Frontal cortex (tissue), 4 donors: Measurements from ENCODE around the gene RPL22. TPM values are rescaled to one million over a fixed set of nuclear protein-coding genes. Genes with fewer than 3 reads are reported as not detected.
A peak's percentile ranks its signal among the peaks of the same experiment; 100 is the strongest.

Source experiments
- DNase-seq, 2 donors: peaks; one replicate each; pipeline ENCODE4 v3.0.0; 2012; ENCODE audit warnings: low spot score in 2 of 2
- FAIRE-seq: peaks from 2 replicates; lab custom pipeline; 2012; peaks lifted over from hg19 to GRCh38; lab: Jason Lieb, UNC
- total RNA-seq: library from RNA; depleted of rRNA; stranded (reverse); fragments of >200 nt; gene quantifications from one replicate; pipeline ENCODE4 v1.2.3, GENCODE V29; 2014
- donor health status: control.
- donor health status: control.
- donor health status: control.

RPL22 gene
- total RNA-seq, 1 donor from 2014 or later, result 393 TPM

DNA sequence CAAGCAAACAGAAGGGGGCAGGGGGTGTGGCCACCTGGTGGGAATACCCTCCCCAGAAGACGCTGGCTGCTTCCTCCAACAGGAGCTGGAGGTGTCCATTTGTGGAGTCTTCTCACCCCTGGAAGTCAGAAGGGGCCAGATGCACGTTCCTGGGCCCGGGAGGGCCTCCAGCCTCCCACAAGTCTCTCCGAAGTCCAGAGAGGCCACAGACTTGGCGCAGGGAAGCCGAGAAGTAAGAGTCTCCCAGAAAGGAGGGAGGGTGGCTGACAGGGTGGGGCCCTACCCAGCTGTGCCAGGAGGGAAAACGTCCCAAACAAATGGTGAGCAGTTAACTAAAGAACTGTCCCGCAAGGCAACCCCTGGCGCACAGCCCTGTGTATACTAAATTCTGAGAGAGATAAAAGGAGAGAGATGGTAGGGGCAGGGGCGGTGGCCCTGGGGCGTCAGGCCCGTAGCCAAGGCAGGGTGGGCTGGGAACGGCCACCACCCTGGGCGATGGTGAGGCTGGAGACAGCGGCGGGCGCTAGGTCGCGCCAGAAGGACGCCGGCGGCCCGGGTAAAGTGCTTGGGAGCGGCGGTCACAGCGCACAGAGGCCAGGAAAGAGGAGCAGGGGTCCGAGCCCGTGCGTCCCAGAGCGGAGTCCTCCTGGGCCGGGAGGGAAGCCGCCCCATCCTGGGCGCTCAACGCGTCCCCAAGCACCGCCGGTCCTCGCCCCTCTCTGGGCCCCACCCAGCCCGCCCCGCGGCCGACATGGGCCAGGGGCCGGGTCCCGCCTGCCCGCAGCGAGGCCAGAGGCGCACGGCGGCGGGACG is 20.4 kb downstream of the RPL22 start:
- FAIRE-seq, result no peak
- DNase-seq, result peak; percentile 9 to 19

DNA sequence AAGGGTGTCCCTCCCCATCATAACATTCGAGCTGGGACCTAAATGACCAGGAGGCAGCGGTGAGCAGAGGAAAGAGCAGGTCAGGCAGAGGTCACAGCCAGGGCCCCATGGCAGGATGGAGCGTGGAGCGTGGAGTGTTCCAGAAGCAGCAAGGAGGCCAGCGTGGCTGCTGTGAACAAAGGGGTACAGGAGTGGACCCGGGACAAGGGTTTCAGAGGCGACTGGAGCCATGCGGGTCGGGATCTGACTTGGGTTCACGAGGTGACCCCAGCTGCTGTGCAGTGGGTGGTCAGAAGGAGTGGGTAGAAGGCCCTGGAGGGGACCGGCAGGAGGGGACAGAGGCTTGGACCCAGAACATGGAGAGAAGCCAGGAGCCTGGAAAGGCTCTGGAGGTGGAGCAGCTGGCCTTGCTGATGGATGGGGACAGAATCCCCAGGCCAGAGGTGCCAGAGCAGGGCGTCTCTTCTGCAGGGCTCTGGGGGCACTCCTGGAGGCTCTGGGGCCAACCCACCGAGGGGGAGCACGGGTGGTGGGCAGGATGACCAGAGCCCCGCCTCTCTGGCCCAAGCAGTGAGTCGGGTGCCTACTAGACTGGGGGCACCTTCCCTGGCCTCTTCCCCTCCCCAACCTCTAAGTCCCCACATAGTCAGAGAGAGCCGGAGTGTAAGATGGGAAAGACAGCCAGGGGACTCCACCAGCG is 21.6 kb downstream of the RPL22 start:
- FAIRE-seq (no peak), DNase-seq (peak; percentile 12 to 17)

DNA sequence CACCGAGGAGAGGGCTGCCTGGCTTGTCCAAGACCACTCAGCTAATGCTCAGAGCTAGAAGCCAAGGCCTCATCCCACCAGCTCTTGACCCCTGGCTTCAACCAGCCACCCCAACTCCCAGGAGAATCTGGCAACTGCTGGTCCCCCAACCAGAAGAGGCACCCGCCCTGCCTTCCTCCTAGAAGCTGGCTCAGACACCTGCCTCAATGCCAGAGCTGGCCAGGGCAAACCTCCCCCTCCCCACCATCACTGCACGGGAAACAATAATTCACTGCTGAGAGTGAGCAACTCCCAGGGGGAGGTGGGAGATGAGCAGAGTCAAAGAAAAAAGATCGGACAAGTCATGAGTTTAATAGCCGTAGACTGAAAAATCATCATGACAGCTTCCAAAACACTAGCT is 22.6 kb downstream of the RPL22 start:
- DNase-seq, result no peak
- FAIRE-seq, result no peak

DNA sequence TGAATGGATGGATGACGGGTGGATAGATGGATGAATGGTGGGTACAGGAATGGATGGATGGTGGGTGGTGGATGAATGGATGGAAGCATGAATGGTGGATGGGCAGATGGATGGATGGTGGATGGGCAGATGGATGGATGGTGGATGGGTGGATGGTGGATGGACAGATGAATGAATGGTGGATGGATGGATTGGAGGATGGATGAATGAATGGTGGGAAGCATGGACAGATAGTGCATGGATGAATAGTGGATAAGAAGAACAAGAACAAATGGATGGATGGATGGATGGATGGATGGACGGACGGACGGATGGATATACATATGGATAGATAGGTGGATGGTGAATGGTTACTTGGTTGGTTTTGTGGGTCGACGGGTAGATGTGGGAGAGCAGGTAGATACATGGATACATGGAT is 24.0 kb downstream of the RPL22 start:
- FAIRE-seq (no peak), DNase-seq (no peak)

DNA sequence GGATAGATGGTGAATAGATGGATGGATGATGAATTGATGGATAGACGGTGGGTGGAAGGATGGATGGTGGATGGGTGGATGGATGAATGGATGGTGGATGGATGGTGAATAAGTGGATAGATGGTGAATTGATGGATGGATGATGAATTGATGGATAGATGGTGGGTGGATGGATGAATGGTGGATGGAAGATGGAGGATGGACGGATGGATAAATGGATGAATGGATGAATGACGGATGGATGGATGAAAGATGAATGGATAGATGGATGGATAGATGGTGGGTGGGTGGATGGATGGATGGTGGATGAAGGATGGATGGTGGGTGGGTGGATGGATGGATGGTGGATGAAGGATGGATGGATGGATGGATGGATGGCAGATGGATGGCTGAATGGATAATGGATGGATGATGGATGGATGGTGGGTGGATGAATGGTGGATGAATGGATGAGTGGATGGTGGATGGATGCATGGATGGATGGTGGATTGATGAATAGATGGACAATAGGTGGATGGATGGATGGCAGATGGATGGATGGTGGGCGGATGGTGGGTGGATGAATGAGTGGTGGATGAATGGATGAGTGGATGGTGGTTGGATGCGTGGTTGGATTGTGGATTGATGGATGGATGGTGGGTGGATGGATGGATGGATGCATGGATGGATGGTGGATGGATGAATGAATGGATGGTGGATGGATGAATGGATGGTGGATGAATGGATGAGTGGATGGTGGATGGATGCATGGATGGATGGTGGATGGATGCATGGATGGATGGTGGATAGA is 24.6 kb downstream of the RPL22 start:
- FAIRE-seq (no peak), DNase-seq (no peak)

DNA sequence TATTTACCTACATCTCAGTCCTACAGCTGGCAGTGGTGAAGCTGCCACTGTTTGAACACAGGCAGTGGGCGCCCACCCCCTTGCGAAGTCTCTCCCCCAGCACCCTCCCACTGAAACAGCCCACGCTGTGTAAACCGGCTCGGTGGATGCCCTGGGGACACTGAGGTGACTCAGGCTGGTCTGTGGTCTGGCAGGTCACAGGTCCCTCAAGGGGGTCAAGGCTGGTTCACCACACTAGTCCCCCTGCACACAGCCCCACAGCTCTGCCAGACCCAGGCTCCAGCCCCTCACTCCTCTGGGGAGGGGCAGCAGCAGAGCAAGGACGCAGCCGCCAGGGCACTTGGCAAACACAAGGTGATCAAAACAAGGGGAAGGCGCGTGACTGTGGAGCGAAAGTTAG is 26.8 kb downstream of the RPL22 start:
- FAIRE-seq, result no peak

DNA sequence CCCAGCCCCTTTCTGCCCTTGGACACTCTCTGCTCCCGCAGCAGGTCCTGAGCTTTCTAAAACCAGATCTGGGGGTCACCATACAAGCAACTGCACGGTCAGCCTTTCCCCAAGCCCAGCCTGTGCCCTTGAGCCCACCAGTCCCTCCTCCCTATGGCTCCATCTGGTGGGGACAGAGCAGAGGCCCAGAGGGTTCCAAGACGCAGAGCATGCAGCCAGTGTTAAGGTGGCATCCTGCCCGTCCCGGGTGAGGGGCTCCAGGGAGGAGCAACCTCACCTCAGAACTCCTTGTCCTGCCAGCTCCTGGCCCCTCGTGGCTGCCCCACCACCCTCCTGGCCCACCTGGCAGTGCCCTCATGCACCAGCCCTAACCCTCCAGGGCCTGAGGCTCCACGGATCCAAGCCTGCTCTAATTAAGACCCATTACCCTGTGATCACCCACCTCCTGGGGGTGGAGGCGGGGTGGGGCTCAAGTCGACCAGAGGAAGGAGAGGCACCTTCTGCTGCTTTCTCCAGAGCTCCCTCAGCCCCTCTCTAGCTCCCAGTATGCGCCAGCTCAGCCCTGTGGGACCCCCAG is 27.8 kb downstream of the RPL22 start:
- no peak for DNase-seq
- FAIRE-seq, result no peak

More for the DNA sequence above, 26.8 kb downstream of the RPL22 start:
- no peak for DNase-seq

DNA sequence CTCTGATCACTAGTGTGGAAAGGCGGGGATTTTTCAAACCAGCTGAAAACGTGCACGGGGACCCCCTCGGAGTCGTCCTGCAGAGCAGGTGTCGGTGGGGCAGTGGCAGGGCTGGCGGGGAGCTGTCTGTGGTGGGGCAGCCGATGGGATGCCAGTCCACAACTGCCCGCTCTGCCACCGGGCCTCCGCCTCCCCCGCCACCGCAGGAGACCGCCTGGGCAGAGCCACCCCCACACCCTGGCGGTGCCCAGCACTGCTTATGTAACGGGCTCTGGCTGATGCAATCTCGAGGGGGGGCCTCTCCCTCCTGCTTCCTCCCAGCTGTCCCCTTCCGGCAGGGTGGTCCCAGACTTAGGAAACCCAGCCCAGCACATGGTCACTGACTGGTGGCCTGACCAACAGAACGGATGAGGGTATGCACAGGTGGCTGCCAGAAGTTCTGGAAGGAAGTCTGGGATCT is 28.6 kb downstream of the RPL22 start:
- no peak for FAIRE-seq

DNA sequence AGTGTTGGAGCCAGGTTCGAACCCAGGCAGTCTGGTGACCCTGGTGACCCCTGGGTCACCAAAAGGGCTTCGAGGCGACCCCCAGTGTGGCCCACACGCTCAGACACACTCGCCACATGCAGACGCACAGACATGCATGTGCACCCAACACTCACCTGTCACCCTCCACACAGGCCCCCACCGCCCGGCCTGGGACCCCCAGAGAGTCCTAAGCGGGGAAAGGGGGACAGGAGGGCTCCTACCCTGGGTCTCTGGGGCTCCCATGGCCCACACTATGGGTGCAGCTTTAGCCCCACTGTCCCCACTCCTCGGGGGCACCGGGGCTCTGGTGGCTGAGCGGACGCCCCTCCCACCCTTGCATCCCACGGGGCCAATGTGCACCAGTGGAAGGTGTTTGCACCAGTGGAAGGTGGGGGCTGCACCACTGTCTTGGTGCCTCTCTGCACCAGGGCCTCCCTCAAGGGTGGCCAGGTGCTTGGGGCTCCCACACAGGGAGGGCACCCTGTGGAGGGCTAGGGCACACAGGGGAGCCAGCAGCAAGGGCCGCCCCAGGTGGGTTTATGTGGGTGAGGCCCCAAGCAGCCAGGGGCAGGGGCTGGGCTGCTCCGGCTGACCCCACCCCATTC is 29.2 kb downstream of the RPL22 start:
- no peak for FAIRE-seq

More for the DNA sequence above, 28.6 kb downstream of the RPL22 start:
- DNase-seq, result peak in 1 of 2 donors; percentile 68

DNA sequence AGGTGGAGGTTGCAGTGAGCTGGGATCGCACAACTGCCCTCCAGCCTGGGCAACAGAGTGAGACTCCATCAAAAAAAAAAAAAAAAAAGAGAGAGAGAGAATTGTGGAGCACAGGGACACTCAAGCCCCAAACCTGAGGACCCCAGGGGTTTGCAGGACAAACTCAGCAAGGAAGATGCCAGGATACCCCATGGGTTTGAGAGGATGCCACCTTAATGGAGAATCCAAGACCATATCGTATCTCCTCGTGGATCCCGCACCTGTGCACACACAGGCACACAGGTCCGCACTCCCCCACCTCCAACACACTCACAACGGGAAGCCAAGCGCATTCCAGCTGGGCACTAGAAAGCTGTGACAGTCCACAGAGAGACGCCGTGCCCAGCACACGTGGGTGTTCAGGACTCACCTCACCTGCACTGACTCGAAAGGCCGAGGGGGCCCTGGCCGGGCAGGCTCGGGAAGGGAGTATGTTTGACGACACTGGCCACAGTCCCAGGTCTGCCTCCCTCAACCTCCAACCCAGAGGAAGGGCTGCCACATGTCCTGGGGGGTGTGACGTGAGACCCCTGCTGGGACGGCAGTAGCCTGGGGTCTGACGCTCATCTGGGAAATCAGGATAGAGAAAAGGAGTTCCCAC is 30.3 kb downstream of the RPL22 start:
- no peak for FAIRE-seq
- no peak for DNase-seq

More for the DNA sequence above, 29.2 kb downstream of the RPL22 start:
- no peak for DNase-seq

DNA sequence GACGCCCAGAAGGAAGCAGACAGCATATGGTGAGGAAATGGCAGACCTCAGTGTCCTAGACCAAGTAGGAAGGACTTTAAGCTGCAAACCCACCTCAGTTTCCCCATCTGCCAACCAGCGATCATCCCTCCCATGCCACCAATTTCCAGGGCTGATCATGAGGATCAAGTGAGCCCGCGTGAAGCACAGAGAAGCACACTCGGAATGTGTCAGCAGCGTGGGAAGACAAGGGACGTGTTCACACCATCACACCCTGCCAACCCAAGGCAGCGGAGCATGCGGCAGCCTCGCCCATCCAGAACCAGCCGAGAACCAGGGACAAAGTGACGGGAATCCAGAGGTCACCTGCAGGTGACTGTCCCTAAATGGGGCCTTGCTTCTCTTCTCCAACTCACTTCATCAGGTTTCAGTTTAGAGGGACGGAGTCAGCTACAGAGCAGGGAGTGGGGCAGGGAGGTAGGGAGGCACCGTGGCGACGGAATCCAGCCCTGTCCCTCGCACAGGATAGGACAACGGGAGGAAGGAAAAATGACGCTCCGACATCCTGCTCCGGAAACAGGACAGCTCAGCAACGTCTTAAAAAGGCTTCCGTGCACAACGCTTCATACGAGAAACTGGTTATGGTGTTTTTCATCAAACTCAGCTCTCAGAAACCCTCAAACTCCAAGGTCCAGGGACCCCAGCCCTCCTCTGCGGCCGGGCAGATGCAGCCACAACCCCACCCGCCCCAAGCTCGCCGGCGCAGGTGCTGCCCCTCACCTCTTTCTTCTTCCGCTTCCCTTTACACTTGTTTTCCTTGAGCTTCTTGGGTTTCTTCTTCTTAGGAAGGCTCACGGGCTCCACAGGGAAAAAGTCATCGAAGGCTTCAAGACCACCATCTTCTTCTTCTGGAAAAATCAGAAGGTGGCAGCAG is 31.7 kb downstream of the RPL22 start:
- no peak for DNase-seq

DNA sequence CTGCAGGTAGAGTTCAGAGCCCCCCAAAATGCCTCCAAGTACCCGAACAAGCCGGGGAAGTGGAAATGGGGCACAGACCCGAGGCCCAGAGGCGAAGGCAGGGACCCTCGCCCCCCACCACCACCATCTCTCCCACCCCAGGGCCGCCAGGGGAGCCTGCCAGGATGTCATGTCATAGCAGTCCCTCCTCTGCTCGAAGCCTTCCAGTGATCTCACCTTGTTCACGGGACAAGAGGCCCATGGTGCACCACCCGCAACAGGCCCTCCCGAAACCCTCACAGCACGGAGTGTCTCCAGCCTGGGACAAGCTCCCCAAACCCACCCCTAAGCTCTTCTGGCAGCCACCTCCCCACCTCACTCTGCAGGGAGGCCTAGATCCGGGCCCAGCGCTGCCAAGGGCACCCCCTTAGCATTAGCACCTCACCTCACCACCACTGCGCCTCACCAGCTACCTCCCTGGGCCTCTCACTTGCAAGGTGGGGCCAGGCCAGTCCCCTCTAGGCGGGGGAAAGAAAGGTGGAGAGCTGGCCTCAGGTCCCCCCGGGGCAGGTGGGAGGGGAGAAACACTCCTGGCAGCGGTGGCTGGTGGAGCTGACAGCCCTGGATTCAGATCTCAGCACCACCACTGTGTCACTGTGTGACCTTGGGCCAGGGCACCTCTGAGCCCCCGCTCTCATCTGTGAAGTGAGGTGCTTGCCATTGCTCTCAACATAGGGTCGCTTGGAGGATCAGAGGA is 32.6 kb downstream of the RPL22 start:
- FAIRE-seq (no peak), DNase-seq (no peak)

More for the DNA sequence above, 31.7 kb downstream of the RPL22 start:
- no peak for FAIRE-seq

DNA sequence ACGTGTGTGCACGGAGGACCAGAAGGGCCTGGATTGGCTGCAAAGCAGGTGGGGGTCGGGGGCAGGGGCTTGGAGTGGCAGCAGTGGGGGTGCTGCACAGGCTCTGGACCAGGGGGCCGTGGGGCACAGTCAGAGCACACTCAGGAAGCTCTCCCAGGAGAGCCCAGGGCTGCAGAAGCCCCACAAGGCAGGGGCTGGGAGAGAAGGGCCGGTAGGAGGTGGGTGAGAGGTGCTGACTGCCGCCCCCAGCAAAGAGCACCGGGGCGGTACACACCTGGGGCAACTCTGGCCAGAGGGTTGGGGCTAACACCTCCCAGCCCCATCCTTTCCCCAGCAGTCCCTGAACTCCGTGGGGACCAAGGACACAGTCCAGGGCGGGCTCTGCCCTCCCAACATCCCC is 33.2 kb downstream of the RPL22 start:
- FAIRE-seq, result no peak
- no peak for DNase-seq

DNA sequence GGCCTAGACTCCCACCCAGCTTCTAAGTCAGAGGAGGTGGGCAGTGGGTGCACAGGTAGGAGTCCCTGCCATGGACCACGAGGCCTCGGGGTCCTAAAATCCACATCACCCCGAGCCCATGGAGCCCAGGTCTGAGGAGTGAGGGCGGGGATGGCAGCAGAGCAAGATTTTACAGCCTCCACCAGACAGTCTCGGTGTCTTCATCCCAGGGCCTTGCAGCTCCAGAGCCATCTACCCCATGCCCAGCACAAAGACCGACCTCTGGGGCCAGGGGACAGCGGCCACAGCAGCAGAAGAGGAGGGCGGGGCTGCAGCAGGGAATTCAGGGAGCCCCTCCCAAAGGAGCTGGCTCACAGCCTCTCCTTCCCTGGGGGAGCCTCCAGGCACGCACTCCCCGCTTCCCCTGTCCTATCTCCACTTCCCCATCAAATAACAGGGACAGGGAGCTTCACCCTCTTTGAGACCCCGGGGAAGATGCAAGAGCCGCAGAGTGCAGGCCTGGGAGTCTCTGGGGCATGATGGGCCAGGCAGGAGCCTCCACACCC is 33.9 kb downstream of the RPL22 start:
- FAIRE-seq (no peak), DNase-seq (no peak)

DNA sequence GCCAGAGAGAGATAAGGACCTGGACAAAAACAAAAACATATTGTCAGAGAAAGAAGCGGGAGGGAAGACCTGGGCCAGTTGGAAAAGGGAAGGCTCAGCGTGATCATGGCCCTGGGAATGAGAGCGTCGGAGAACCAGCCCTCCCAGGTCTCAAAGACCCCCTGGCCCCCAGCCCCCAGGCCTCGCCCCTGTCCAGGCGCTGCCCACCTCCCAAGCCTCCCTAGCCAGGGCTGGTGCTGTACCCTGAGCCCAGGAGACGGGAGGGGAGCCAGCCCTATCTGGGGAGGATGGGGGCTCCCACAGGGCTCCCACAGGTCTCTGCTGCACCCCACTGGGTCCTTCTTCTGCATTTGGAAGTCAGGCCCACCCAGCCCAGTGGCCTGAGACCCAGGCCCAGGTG is 34.4 kb downstream of the RPL22 start:
- DNase-seq (no peak), FAIRE-seq (no peak)

DNA sequence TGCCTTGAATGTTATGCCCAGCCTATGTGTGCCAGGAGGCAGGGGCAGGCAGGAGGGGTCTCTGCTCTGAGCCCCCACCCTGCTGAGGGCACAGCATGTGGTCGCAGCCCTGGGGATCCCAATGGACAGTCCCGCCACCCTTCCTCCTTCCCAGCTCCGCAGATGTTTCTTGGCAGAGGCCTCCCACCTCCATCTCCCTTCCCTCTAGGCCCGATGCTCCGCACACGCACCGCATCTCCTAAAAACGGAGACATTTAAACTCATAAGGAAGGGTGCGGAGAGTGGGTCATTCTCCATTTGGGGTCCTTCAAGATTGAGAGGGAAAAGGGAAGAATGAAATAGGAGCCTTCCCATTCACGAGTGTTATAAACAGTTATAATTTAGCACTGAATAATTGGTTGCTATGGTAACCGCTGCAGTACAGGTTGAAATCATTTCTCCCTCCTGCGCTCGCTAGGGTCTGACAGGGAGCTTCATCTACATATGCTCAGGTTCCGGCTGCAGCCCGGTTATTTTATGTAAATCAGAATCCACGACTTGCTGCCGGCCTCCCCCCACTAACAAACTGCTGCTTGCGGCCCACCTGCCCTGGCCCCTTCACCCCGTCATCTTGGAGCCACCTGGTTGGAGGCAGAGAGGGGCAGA is 35.3 kb downstream of the RPL22 start:
- DNase-seq (no peak), FAIRE-seq (no peak)
